HepG2 (cell line): ENCODE measurements around the gene SETD5. TPM values are rescaled to one million over a fixed set of nuclear protein-coding genes. Genes with fewer than 3 reads are reported as not detected.

Experiments
- FOXK2 ChIP-seq: fragments of 450-650 bp; IDR thresholded peaks from 2 replicates; pipeline ENCODE4 v1.6.1; 2016
- FOXO1 ChIP-seq: sonication (generic); formaldehyde crosslinking; IDR thresholded peaks from 2 replicates; pipeline ENCODE4 v1.4.0; 2020; ENCODE audit warnings: missing genetic modification reagents
- FOXP1 ChIP-seq, 2 experiments: fragments of 450-650 bp in 1 of 2; IDR thresholded peaks; 2 replicates each; pipeline ENCODE4 v1.6.1; 2017 to 2018; ENCODE audit warnings: antibody characterized with exemption in 1 of 2
- HDAC2 ChIP-seq: sonication (generic); formaldehyde crosslinking; IDR thresholded peaks from 2 replicates; pipeline ENCODE4 v1.4.0; 2020; ENCODE audit warnings: missing genetic modification reagents
- KDM3A ChIP-seq: IDR thresholded peaks from 2 replicates; pipeline ENCODE4 v1.6.1; 2018; ENCODE audit warnings: low read depth, missing compliant biosample characterization
- KLF16 ChIP-seq, 2 experiments: sonication (generic) in 1 of 2; formaldehyde crosslinking in 1 of 2; IDR thresholded peaks; 2 replicates each; pipeline versions ENCODE4 v1.6.1 to v1.8.0; 2016 to 2023; ENCODE audit warnings: missing genetic modification reagents in 2 of 2, missing compliant biosample characterization in 1 of 2
- PLSCR1 ChIP-seq: sonication (generic); formaldehyde crosslinking; IDR thresholded peaks from 2 replicates; pipeline ENCODE4 v1.5.0; 2020; ENCODE audit warnings: missing genetic modification reagents, mild to moderate bottlenecking, borderline replicate concordance
- SAP130 ChIP-seq: IDR thresholded peaks from 2 replicates; pipeline ENCODE4 v1.6.1; 2016; ENCODE audit warnings: low read depth
- SOX5 ChIP-seq: IDR thresholded peaks from 2 replicates; pipeline ENCODE4 v1.6.1; 2016; ENCODE audit warnings: borderline replicate concordance
- TARDBP ChIP-seq: sonication (generic); formaldehyde crosslinking; IDR thresholded peaks from 2 replicates; pipeline ENCODE4 v1.8.0; 2022; ENCODE audit warnings: mild to moderate bottlenecking, missing genetic modification reagents
- TFE3 ChIP-seq: IDR thresholded peaks from 2 replicates; pipeline ENCODE4 v1.6.1; 2016
- ZFY ChIP-seq: sonication (generic); formaldehyde crosslinking; IDR thresholded peaks from 2 replicates; pipeline ENCODE4 v1.4.0; 2020; ENCODE audit warnings: missing genetic modification reagents
- ZNF501 ChIP-seq: sonication (generic); formaldehyde crosslinking; IDR thresholded peaks from 2 replicates; pipeline ENCODE4 v1.5.1; 2020; ENCODE audit warnings: mild to moderate bottlenecking, moderate library complexity, missing genetic modification reagents
- ZNF83 ChIP-seq: sonication (generic); formaldehyde crosslinking; IDR thresholded peaks from 2 replicates; pipeline ENCODE4 v1.4.0; 2020; ENCODE audit warnings: missing genetic modification reagents, mild to moderate bottlenecking, borderline replicate concordance
- ZNF891 ChIP-seq: sonication (generic); formaldehyde crosslinking; IDR thresholded peaks from 2 replicates; pipeline ENCODE4 v1.5.0; 2020; ENCODE audit warnings: mild to moderate bottlenecking, missing genetic modification reagents
- polyA plus RNA-seq, 8 experiments: library from polyadenylated mRNA; depleted of rRNA in 3 of 8; stranded (reverse) in 7 of 8; unstranded in 1 of 8; fragments of >200 nt; fragmentation: Illumina TruSeq in 4 of 8; extraction: Trizol in 4 of 8; gene quantifications; 2 replicates each; pipeline versions ENCODE4 v1.2.1 to v1.2.3, GENCODE V29; 2011 to 2016; ENCODE audit warnings: low read depth in 4 of 8, missing spikeins in 1 of 8, mixed read lengths in 1 of 8; ENCODE audit not compliant: insufficient read depth in 1 of 8
- total RNA-seq, 5 experiments: library from RNA; depleted of rRNA; stranded (reverse); fragments of >200 nt; fragmentation: Illumina TruSeq; extraction: Trizol; gene quantifications; 2 replicates each; pipeline ENCODE4 v1.2.3, GENCODE V29; 2016; ENCODE audit warnings: low read depth in 1 of 5
- TF ChIP-seq, protein P1 (sequence below): sonication (generic); formaldehyde crosslinking; IDR thresholded peaks from 2 replicates; pipeline ENCODE4 v1.8.1; 2023; ENCODE audit warnings: mild to moderate bottlenecking, missing genetic modification reagents, borderline replicate concordance
- TF ChIP-seq, protein P2 (sequence below): IDR thresholded peaks from 2 replicates; pipeline ENCODE4 v1.4.0; 2020; ENCODE audit warnings: mild to moderate bottlenecking, missing genetic modification reagents
- TF ChIP-seq, protein P3 (sequence below): sonication (generic); IDR thresholded peaks from 2 replicates; pipeline ENCODE4 v1.6.1; 2016; ENCODE audit warnings: low read depth, borderline replicate concordance

The SETD5 gene
- total and polyA plus RNA-seq, 2 of the 13 experiments (the other 11 are each of a cell fraction or from before 2014, with no cell fraction given) = 46.8 to 95.8 TPM

DNA sequence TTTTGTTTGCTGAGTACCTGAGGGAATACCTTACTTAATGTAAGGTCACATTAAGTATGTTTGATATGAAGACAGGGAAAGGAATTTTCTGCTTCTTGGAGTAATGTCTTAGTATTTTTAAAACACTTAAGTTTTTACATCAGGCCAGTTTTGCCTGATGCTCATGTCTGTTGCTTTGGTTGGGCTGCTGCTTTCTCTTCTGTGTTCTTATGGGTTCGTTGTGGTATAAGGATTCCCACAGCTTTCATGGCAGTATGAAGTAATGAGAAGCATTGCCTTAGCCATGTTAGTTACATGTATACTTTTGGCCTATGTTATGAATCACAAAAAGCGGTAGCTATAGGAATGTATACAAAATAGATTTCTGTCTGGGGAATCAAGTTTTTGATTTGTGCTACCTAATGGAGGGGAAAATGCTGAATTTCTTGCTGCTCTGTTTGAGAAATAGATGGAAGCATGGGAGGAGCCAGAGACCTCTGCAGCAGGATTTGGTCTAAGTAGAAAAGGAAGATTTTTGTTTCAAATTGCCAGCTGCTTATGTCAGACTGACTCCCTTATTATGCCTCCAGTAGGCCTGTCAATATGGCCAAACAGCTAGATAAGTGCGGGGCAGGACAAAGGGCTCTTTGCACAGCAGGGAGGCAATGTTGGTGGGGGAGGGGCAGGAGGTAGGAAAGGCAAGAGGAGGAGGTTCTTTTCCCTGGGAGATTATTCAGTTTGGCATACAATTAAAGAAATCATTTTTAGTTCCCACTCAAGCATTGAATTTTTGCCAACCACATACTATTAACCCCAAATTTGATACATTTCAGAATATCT lies 5.2 kb downstream of the SETD5 start (continued):
- TF ChIP-seq ZNF891 (CRISPR knock-in tag) = no peak
- 0 out of 2 replicates have a peak, but pooled peaks have one; percentile 20 for TF ChIP-seq TARDBP (CRISPR knock-in tag)
- TF ChIP-seq SAP130 = peak; percentile 88
- TF ChIP-seq PLSCR1 (CRISPR knock-in tag) = no peak
- peak; percentile 39; the same call in 1 of the 2 replicates for TF ChIP-seq ZFY
- peak; percentile 72; the same call in 1 of the 2 replicates for TF ChIP-seq HDAC2 (CRISPR knock-in tag)
- peak in 1 of 2 experiments; percentile 43; a peak in 1 of 4 replicates for TF ChIP-seq KLF16 (CRISPR knock-in tag; IDR thresholded peaks at IDR 0.05)
- TF ChIP-seq ZNF83 (CRISPR knock-in tag) = no peak
- no peak for TF ChIP-seq FOXP1 (IDR thresholded peaks at IDR 0.05)
- TF ChIP-seq FOXP1 (CRISPR knock-in tag; IDR thresholded peaks at IDR 0.05) = peak; percentile 54; the same call in 1 of the 2 replicates
- no peak for TF ChIP-seq ZNF501 (CRISPR knock-in tag)
- peak; percentile 49; the same call in 1 of the 2 replicates for TF ChIP-seq FOXO1 (CRISPR knock-in tag)
- peak; percentile 73 for TF ChIP-seq SOX5
- peak; percentile 51; the same call in 1 of the 2 replicates for TF ChIP-seq KDM3A (CRISPR knock-in tag)
- TF ChIP-seq, protein P1, sequence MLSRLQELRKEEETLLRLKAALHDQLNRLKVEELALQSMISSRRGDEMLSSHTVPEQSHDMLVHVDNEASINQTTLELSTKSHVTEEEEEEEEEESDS = no peak
- TF ChIP-seq, protein P2, sequence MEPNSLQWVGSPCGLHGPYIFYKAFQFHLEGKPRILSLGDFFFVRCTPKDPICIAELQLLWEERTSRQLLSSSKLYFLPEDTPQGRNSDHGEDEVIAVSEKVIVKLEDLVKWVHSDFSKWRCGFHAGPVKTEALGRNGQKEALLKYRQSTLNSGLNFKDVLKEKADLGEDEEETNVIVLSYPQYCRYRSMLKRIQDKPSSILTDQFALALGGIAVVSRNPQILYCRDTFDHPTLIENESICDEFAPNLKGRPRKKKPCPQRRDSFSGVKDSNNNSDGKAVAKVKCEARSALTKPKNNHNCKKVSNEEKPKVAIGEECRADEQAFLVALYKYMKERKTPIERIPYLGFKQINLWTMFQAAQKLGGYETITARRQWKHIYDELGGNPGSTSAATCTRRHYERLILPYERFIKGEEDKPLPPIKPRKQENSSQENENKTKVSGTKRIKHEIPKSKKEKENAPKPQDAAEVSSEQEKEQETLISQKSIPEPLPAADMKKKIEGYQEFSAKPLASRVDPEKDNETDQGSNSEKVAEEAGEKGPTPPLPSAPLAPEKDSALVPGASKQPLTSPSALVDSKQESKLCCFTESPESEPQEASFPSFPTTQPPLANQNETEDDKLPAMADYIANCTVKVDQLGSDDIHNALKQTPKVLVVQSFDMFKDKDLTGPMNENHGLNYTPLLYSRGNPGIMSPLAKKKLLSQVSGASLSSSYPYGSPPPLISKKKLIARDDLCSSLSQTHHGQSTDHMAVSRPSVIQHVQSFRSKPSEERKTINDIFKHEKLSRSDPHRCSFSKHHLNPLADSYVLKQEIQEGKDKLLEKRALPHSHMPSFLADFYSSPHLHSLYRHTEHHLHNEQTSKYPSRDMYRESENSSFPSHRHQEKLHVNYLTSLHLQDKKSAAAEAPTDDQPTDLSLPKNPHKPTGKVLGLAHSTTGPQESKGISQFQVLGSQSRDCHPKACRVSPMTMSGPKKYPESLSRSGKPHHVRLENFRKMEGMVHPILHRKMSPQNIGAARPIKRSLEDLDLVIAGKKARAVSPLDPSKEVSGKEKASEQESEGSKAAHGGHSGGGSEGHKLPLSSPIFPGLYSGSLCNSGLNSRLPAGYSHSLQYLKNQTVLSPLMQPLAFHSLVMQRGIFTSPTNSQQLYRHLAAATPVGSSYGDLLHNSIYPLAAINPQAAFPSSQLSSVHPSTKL (CRISPR knock-in tag) = peak; percentile 78
- 0 out of 2 replicates have a peak, but pooled peaks have one; percentile 23 for TF ChIP-seq FOXK2
- TF ChIP-seq, protein P3, sequence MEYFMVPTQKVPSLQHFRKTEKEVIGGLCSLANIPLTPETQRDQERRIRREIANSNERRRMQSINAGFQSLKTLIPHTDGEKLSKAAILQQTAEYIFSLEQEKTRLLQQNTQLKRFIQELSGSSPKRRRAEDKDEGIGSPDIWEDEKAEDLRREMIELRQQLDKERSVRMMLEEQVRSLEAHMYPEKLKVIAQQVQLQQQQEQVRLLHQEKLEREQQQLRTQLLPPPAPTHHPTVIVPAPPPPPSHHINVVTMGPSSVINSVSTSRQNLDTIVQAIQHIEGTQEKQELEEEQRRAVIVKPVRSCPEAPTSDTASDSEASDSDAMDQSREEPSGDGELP = peak; percentile 59; the same call in 1 of the 2 replicates
- no peak for TF ChIP-seq TFE3 (CRISPR knock-in tag)
